GM19455 (cell line): ENCODE results near the gene TMEM229B.

ENCODE experiments used
- ATAC-seq: cut with Tn5 transposase; IDR thresholded peaks from one replicate; pipeline ENCODE4 v1.9.1; 2021; ENCODE audit not compliant: unreplicated experiment

Gene TMEM229B

DNA sequence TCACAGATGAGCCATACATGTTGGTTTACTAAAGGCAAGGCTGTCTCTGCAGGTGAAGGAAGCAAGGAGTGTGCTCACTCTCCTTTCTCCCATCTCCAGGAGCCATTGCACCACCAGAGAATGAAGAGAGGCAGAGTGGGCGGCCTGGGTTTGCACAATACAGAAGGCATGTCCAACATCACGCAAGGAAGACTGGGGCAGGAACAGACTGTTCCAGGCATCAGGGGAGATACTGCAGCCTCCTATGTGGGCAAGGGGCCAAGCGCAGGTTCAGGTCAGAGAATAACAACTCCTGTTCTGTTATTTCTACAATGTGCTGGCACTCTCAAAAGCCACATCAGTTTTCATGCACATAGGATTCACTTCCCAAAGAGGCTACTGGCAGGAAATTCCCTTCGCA lies 1.7 kb upstream of the TMEM229B start:
- no peak for ATAC-seq

DNA sequence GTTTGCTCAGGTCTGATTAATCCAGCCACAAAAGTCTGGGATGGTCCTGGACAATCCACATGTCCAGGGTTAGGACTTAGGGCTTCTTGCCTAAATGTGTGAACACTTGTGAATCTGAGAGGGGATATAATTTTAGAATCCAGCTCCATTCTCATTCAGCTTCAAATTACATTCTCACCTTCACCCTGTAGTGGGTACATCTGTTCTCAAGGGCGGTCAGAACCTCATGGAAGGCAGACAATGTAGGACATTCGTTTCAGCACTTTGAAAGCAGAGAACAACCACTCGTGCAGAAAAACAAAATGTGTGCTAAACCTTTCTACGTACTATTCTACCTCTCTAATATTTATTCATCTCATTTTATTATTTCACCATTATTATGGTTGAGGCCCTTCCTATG lies 1.2 kb downstream of the TMEM229B start:
- no peak for ATAC-seq

DNA sequence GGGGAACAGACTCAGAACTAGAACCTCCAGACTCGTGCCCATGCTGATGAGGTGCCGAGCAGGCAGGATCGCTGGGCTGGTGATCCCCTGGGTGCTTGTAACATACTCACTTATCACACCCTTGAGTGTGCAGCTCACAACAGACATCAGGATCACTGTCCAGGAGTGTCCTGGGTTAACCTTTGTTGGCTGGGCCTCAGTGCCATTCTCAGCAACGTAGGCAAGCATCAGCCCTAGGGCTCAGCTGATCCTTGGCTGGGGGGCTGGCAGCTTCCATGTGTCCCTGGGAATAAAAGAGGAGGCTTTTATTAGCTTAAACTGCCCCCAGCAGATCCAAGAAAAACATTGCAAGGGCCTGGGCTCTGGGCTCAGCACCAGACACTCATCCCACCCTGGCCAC lies 1.6 kb downstream of the TMEM229B start:
- no peak for ATAC-seq

DNA sequence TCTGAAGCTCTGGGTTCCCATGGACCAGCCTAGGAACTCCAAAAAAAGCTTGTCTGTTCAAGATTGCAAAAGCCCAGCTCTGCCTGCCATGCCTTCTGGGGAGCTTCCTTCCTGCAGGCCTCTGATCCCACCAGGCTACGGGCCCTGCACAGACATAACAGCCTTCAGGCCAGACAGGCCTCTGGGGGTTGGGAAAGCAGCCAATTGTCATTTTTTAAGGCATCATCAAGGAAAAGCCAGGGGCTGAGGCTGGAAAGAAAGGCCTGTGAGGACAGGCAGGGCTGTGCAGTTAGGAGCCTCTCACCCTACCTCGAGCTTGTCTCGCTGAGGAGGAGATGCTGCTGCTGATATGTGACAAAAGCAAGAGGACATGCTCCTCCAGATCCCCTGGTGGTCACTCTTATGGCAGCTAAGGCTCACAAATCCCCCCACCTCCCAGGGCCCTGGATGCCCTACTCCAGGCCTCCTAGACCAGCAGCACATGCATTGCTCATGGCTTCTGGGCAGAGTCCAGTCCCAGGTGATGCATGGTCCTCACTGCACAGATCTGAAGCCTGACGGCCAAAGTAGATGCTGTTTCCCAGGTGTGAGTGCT lies 2.9 kb downstream of the TMEM229B start:
- ATAC-seq = no peak

DNA sequence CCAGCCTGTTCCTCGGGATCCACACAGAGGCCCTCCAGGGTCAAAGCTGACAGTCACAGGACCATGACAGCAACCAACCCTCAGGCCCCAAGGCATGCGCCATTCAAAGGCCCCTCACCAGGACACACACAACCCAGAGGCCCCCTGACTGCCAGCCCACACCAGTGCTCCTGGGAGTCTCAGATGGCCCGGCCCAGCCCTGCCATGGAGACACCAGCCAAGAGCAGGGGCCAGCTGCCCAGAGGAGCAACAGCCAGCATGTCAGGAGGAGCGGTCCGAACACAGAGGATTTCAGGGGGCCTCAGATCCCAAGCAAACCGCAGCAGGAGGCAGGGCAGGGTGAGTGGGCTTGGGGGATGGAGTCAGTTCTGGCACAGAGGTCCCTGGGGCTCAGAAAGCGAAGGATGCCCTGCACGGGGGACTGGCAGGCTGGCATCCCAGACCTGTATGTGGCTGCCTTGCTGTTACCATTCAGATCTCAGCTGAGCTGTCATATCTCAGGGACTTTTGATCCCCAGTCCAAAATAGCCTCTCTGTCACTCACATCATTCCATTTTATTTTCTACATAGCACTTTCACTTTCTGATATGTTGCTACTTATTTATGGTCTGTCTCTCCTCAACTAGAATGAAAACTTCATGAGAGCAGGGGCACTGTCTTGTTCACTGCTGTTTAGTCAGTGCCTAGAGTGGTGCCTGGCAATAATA lies 4.8 kb downstream of the TMEM229B start:
- no peak for ATAC-seq

DNA sequence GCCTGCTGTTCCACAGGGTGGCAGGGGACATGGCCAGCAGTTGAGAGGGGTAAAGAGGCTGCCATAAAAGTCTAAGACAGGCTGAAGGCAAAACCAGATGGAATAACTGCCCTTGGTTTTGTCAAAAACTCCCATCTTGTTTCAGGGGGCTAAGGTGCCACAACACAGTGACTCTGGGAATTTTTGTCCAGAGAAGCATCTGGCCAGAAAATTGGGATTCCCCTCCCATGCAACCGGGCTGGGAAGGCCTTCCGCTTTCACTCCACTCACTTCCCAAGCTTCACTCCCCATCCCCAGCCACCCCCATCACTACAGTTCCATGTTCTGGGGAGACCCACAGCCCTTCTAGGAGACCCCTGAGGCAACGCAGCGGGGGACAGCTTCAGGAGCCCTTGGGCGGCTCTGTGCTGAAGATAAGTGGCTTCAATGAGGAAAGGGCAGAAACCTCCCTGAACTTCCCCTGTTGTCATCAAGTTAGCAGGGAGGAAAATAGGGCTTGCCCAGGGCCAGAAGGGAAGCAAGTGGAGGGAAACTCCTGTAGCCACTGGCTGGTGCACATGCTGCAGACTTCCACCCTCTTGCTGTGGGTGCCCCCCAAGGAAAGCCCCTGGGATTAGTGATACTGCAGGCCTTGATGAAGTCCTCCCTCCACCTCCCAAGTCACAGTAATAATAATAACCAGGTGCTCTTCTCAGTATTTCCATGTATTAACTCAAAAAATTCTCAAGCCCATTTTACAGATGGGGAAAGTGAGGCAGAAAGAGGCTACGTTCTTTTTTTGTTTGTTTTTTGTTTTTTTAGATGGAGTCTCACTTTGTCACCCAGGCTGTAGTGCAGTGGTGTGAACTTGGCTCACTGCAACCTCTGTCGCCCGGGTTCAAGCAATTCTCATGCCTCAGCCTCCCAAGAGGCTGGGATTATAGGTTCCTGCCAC lies 6.0 kb downstream of the TMEM229B start:
- no peak for ATAC-seq

GRCh38 chr14:67480011-67480410 lies 8.5 kb downstream of the TMEM229B start:
- ATAC-seq = no peak

GRCh38 chr14:67478800-67479084 lies 9.8 kb downstream of the TMEM229B start:
- no peak for ATAC-seq

DNA sequence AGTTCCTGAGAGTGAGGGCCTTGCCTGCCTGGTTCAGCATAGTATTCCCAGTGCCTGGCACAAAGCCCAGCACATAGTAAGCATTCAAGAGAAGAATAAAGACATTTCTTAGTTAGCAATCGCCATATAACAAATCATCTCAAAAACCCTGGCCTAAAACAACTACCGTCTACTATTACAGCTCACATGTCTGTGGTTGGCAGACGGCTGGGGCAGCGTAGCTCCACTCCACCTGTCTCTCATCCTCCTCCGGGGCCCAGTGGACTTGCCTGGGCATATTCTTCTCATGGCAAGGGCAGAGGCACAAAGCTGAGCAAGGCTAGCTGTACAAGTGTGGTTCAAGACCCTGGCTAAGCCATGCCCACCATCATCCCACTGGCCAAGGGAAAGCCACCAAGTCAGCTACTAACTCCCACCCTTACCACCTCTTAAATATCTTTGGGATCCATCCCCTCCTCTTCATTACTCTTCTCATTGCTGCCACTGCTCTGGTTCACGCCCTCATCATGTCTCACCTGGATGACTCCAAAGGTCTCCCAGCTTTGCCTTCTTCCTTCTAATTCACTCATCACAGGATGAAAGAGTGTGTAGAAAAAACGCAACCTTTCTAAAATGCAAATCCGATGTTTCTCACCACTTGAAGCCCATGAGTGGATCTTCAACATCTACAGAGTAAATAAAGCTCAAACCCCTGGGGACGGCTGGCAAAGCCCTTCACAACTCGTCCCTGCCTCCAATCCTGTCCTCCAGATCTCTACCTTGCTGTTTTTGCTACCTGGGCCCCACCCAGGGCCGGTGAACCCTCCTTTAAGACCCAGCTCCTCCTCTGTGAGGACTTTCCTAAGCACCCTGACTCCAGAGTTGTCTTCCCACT lies 10.4 kb downstream of the TMEM229B start:
- ATAC-seq = no peak

GRCh38 chr14:67474366-67474765 lies 14.2 kb downstream of the TMEM229B start:
- no peak for ATAC-seq

DNA sequence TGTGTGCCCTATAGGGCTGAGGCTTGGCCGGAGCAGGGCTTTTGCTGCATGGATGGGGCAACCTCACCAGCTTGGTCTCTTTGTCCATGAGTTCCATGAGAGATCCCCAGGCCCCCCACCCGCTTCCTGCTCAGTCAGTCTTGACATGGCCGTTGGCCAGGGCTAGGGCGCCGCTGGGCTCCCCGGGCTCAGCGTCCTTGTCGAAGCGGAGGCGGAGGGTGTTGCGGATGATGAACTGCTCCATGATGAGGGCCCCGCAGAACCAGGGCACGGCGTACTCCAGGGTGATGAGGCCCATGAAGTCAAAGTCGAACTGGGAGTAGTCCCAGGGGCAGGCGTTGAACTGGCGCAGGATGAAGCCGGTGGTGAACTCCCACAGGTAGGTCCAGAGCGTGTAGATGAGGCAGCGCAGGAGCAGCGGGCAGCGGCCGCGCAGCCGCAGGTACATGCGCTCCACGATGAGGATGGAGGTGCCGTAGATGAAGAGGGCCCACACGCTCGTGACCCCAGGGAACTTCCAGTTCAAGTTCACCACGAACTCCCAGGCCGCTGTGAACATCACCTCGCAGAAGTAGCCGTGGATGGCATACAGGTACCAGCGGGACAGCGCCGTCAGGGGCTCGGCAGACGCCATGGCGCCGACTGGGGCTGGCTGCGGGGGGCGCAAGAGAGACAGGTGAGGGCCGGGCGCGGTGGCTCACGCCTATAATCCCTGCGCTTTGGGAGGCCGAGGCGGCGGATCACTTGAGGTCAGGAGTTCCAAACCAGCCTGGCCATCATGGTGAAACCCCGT lies 15.0 kb downstream of the TMEM229B start:
- ATAC-seq = no peak

GRCh38 chr14:67472726-67473125 lies 15.8 kb downstream of the TMEM229B start:
- ATAC-seq = no peak

GRCh38 chr14:67469954-67470353 lies 18.6 kb downstream of the TMEM229B start:
- no peak for ATAC-seq

GRCh38 chr14:67468378-67468730 lies 20.2 kb downstream of the TMEM229B start:
- ATAC-seq = no peak

DNA sequence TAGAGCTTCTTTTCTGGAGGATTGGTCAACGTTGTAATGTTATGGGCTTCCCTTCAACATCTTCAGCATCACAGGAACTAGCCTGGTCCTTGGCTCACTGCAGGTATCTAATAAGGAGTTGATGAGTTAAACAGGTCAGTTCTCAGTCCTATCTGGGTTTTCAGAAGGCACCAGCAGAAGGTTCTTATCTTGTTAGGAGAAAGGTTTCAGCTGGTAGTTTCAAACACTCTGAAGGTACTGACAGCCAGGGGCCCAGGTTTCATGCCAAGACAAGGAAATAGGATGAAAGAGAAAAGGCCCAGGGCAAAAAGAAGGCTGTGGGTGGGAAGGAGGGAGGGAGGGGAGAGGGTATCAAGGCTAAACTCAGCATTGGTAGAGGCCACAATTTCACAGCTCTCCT lies 21.4 kb downstream of the TMEM229B start:
- no peak for ATAC-seq

DNA sequence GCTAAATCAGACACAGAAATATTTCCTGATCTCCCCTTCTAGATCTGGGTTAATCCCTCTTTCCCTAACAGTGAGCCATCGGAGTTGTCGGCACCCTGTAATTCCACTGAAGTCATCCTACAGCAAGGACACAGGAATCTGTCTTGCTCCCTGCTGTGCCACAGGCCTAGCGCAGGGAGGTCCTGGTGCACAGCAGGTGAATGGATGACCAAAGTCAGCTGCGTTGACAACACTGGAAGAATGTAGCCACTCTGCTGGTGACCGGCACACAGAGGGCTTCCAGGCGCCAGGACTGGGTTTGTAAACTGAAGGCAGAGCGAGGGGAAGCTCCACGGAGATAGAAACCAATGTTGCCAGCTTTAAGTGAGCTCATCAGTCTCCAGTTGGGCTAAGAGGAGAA lies 23.6 kb downstream of the TMEM229B start:
- no peak for ATAC-seq

DNA sequence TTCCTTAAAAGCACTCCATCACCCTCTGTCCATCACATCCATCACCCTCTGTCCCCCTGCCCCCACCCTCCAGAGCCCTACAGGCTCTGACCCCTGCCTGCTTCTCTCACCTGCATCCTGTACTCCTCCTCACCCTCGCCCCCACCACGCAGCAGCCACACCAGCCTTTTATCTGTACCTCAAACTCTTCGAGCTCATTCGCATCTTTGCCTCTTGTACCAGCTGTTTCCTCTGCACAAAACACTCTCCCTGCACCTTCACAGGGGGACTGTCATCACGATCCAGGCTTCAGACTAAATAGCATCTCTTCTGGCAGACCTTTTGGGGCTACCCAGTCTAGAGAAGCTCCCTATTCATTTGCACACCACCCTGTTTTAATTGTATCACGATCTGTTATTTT lies 24.1 kb downstream of the TMEM229B start:
- ATAC-seq = no peak

DNA sequence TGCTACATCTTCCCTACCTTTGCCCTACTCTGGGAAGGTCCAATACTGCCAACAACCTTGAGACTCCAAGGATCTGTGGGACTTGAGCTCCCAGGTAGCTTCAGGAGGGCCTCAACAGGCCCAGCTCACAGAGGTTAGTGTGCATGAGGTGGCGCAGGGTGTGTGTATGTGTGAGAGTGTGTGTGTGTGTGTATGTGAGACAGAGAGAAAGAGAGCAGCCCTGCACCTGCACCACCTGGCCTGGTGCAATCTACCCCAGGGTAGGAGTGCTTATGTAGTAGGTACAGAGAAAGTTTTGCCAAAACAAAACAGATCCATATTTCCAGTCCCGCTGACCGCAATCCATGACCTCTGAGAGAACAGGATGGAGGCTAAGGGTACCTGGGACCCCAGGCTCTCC lies 24.6 kb downstream of the TMEM229B start:
- ATAC-seq = no peak

DNA sequence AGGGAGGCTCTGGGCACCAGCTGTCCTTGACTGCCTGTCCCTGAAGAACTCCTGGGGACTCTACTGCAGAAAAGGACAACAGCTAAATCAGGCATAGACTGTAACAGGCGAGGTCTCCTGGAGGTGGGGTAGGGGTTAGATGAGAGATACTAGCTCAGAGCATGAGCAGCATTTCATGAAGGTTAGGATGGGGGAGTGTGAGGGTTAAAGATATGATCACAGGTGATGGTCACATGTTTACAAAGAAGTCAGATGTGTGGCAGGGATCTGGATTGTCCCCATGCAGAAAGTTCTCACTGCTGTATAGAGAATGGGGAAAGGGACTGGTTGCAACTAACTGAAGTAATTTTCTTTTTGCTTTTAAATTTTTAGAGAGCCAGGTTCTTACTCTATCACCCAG lies 26.5 kb downstream of the TMEM229B start:
- no peak for ATAC-seq

DNA sequence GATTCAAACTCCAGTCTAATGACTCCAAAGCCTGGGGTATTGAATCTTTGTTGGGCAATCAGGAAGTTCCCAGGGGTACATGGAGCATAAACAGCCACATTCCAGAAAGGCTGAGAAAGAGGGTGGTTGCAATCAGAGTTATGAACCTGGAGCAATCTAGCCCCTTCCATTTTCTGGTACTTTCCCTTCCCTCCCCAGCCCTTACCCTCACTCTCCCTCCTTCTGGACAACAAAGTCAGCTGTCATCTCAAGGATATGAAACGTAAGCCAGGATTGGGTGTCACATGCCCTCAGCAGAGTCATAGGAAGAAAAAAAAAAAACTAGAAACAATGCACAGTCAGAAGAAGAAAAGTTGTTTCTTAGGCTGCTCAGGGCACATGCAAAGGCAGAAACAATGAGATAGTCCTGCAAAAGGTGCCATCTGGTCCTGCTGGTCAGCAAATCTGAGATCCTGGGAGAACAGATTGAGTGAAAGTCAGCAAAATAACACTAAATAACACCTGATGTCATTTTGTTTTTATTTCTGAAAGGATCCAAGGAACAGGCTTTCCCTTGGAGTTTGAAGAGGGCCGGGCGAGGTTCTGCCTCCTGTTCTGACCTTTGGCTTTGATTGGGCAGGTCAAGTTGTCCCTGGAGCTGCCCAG lies 27.1 kb downstream of the TMEM229B start:
- ATAC-seq = no peak
